Erythroblast (primary cell): ENCODE measurements around the gene CTBS.

ENCODE experiments used
- GATA1 ChIP-seq: IDR thresholded peaks from 2 replicates; pipeline ENCODE4 v1.6.1; 2011; ENCODE audit warnings: low read depth, mild to moderate bottlenecking, control low read depth, low read length, moderate library complexity
- POLR2A ChIP-seq: IDR thresholded peaks from 2 replicates; pipeline ENCODE4 v1.6.1; 2011; ENCODE audit warnings: mild to moderate bottlenecking, low read length

DNA sequence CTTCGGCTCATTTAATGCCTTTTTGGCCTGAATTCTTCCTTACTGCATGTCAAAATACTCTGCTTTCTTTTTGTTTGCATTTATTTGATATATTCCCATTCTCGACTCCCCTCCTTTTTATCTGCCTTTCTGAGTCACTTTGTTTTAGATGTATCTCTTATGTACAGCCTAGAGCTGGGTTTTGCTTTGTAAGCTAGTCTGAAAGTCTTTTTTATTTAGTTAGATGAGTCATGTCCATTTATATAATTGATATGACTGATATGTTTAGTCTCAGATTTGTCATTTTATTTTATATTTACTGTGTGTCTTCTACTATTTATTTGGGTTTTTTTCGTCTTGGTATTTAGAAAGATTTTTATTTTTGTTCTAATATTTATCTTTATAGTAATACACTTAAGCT lies 34.3 kb downstream of the CTBS start:
- TF ChIP-seq POLR2A = no peak
- no peak for TF ChIP-seq GATA1
